Articular chondrocyte of knee joint (primary cell): Measurements from ENCODE around the gene ZDHHC8. TPM values are rescaled to one million over a fixed set of nuclear protein-coding genes. Genes with fewer than 3 reads are reported as not detected.

ENCODE experiments used
- small RNA-seq: library from RNA; depleted of rRNA; stranded (forward); fragments of <200 nt; gene quantifications from one replicate; pipeline ENCODE3, GENCODE V24; 2012
- total RNA-seq: library from RNA; depleted of rRNA; stranded (reverse); fragments of >200 nt; gene quantifications from 2 replicates; pipeline ENCODE4 v1.2.3, GENCODE V29; 2012

The ZDHHC8 gene, protein sequence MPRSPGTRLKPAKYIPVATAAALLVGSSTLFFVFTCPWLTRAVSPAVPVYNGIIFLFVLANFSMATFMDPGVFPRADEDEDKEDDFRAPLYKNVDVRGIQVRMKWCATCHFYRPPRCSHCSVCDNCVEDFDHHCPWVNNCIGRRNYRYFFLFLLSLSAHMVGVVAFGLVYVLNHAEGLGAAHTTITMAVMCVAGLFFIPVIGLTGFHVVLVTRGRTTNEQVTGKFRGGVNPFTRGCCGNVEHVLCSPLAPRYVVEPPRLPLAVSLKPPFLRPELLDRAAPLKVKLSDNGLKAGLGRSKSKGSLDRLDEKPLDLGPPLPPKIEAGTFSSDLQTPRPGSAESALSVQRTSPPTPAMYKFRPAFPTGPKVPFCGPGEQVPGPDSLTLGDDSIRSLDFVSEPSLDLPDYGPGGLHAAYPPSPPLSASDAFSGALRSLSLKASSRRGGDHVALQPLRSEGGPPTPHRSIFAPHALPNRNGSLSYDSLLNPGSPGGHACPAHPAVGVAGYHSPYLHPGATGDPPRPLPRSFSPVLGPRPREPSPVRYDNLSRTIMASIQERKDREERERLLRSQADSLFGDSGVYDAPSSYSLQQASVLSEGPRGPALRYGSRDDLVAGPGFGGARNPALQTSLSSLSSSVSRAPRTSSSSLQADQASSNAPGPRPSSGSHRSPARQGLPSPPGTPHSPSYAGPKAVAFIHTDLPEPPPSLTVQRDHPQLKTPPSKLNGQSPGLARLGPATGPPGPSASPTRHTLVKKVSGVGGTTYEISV
- 10.6 and 12.5 TPM in 2 replicates for total RNA-seq

DNA sequence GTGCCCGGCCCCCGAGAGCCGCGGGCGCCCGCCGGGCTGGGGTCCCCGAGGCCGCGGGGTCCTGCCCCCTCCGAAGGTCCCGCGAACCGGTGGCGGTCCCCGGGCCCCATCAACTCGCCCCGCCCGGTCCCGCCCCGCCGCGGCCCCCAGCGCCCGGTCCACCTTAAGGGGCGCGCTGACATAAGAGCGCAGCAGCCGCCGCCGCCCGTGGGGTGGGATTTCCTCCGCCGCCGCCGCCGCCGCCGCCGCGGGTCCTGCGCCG lies at the start of gene ZDHHC8:
TSS of gene ZDHHC8 (plus strand) at position 208 of the 262 bp plus-strand sequence. CDS start 144 bp downstream, outside the sequence.

DNA sequence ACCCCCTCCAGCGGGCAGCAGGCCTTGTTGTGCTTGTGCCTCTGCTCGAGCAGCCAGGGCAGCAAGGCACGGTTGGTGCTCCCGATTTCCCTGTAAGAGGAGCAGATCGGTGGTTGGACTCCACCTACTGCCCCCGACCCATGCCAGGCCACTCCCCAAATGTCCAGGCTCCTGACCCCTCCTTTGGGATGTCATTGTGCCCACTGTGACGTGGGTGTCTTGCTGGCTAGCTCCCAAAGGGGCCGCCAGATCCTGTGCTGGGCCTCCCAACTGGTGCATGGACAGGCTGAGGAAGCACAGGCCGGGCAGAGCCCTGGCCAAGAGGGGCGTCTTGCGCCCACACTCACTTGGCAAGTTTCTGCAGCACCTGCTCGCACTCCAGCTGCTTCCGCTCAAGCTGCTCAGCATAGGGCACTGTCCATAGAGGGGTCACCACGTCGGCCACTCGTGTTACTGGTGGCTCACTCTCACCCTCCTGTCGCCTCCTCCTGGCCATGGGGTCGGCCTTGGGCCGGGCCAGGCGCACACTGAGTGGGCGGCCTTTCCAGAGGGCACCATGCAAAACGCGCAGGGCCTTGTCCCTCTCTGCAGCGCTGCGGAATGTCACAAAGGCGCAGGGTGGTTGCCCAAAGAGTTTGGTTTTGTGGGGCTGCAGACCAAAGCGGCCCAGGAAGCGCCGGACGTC lies 15.8 kb upstream of the ZDHHC8 start, which contains the start of gene RANBP1:
TSS of gene RANBP1 (plus strand) at position 414 of the 685 bp plus-strand sequence. CDS start at position 495, 81 bp downstream.

DNA sequence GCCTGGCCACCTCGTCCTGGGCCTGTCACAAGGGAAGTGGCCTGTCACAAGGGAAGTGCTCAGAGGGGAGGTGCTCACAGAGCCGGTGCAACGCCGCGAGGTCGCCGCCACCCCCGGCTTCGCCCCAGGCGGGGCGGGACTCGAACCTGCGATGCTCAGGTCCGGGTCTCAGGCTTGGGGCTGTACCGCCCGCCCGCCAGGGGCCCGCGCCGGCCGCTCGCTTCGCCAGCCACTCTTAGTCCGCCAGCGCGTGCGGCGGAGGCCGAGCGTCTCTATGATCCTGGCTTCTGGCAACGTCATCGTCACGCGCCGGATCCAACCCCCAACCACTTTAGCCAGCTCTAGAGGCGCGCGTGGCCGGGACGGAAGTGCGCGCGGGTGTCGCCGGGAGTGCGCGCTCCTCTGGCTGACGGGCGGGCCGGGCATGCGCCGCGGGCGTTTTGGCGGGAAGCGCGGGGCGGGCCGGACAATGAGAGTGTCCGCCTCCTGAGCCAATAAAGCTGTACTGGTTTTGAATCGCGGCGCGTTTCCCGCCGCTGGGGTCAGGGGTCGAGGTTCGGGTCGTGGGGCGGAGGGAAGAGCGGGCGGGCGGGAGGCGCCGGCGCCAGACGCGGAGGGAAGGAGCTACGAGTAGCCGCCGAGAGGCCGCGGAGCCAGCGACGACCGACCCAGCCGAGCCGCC lies 14.5 kb upstream of the ZDHHC8 start, which contains the start of gene TRMT2A:
TSS of gene TRMT2A (minus strand) at position 276 of the 682 bp plus-strand sequence. CDS start 320 bp downstream, outside the sequence.

DNA sequence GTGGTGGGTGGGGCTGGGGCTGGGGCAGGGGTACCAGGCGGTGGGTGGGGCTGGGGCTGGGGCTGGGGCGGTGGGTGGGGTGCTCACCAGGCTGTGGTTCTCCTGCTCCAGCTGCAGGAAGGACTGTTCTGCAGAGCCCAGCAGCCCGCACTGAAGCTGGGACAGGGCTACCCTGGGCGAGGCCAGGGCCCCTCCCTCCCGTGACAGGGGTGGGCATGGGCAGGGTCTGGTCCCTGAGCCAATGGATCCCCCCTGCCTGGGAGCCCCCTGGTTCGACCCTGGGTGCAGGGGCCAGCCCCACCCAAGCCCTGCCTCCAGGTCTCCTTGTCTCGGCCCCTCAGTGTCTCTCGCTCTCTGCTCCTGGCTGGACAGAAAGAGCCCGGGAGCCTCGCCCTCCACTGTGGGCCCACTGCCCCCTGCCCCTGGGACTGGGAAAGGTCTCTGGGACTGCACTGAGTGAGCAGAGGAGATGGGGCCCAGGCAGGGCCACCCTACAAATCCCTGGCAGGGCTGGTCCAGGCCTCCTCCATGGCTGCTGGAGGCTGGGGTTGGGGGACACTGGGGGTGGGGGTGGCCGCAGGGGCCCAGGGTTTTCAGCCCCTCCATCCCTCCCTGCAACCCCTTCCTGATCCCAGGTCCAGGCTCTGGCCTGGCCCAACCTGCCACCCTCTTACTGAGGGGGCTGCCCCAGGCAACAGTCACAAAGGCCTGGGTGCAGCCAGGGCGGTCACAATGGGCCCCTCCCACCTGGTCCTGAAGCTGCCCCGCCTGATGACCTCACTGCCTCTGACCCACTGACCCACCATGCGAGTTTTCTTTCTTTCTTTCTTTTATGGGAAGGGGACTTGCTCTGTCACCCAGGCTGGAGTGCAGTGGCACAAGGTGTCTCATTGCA lies 19.0 kb downstream of the ZDHHC8 start, which contains the start of gene CCDC188:
TSS of gene CCDC188 (minus strand) at position 675 of the 895 bp plus-strand sequence. CDS start at position 606, 69 bp downstream.

Small RNAs within 50 kb of the gene (small RNA-seq; reads per million reads assigned to genes)
- gene MIR6816 (not detected), gene RF00599 (not detected)

Other genes starting within 250 kb of the ZDHHC8 start
- 222 and 228 TPM in 2 replicates for gene COMT, start 190.0 kb upstream of the ZDHHC8 start, total RNA-seq
- 13.3 and 16.5 TPM in 2 replicates for gene TXNRD2, start 190.0 kb upstream of the ZDHHC8 start, total RNA-seq
- gene ARVCF, start 115.0 kb upstream of the ZDHHC8 start, total RNA-seq, result 21.4 and 25.2 TPM in 2 replicates
- 44.9 and 51.9 TPM in 2 replicates for gene TANGO2, start 110.7 kb upstream of the ZDHHC8 start, total RNA-seq
- gene DGCR8, start 51.6 kb upstream of the ZDHHC8 start, total RNA-seq, result 23.0 and 28.5 TPM in 2 replicates
- gene RANBP1, start 15.7 kb upstream of the ZDHHC8 start, total RNA-seq, result 117 and 128 TPM in 2 replicates
- 30.1 and 30.6 TPM in 2 replicates for gene TRMT2A, start 14.6 kb upstream of the ZDHHC8 start, total RNA-seq
- gene CCDC188, start 19.3 kb downstream of the ZDHHC8 start, total RNA-seq, result 0.65 and 1.3 TPM in 2 replicates
- 0.22 and 0.26 TPM in 2 replicates for gene RTN4R, start 136.5 kb downstream of the ZDHHC8 start, total RNA-seq
- gene DGCR6L, start 188.3 kb downstream of the ZDHHC8 start, total RNA-seq, result 48.0 and 54.7 TPM in 2 replicates